Fibroblast of the aortic adventitia (primary cell): ENCODE results near the gene IGFL3. TPM values are rescaled to one million over a fixed set of nuclear protein-coding genes. Genes with fewer than 3 reads are reported as not detected.

Experiments
- DNase-seq: peaks from one replicate; pipeline ENCODE4 v3.0.0-alpha.2; 2010; ENCODE audit warnings: low read depth
- H3K4me3 ChIP-seq: 2 replicates; pipeline ENCODE4 v1.5.1; 2011; ENCODE audit warnings: low read depth, mild to moderate bottlenecking, control low read depth, low read length, moderate library complexity
- CTCF ChIP-seq: IDR thresholded peaks from 2 replicates; pipeline ENCODE4 v1.5.1; 2011; ENCODE audit warnings: mild to moderate bottlenecking, low read length, control low read depth, inconsistent platforms; ENCODE audit not compliant: insufficient read depth
- total RNA-seq: library from RNA; depleted of rRNA; stranded (reverse); fragments of >200 nt; gene quantifications from 2 replicates; pipeline ENCODE4 v1.2.3, GENCODE V29; 2012; ENCODE audit warnings: low replicate concordance

IGFL3 gene
- total RNA-seq, 1 donor: not detected

GRCh38 chr19:46126086-46126580 lies 1.6 kb upstream of the IGFL3 start:
- DNase-seq: no peak
- no peak for TF ChIP-seq CTCF
- no peak overlapping the region for H3K4me3 ChIP-seq

GRCh38 chr19:46125447-46125846 lies 959 bp upstream of the IGFL3 start:
- no peak for DNase-seq
- no peak for TF ChIP-seq CTCF
- H3K4me3 ChIP-seq: no peak overlapping the region

- DNase-seq: no peak
- no peak for TF ChIP-seq CTCF
- no peak overlapping the region for H3K4me3 ChIP-seq
These were observed 6.4 kb downstream of the IGFL3 start for GRCh38 chr19:46118136-46118535.

GRCh38 chr19:46116121-46116520 lies 8.4 kb downstream of the IGFL3 start:
- DNase-seq: peak; percentile 19
- no peak for TF ChIP-seq CTCF

GRCh38 chr19:46115396-46116106 lies 8.9 kb downstream of the IGFL3 start:
- no peak overlapping the region for H3K4me3 ChIP-seq
- no peak for TF ChIP-seq CTCF

More at GRCh38 chr19:46116121-46116520, 8.4 kb downstream of the IGFL3 start:
- no peak overlapping the region for H3K4me3 ChIP-seq

GRCh38 chr19:46113726-46114125 lies 10.8 kb downstream of the IGFL3 start:
- DNase-seq: no peak
- TF ChIP-seq CTCF: no peak

More at GRCh38 chr19:46115396-46116106, 8.9 kb downstream of the IGFL3 start:
- DNase-seq: peak; percentile 61

More at GRCh38 chr19:46113726-46114125, 10.8 kb downstream of the IGFL3 start:
- H3K4me3 ChIP-seq: no peak overlapping the region
